Effector memory CD4-positive, alpha-beta T cell (primary cell): Measurements from ENCODE around the gene ZNF483.
A peak's percentile ranks its signal among the peaks of the same experiment; 100 is the strongest.

Experiments used
- DNase-seq, 3 donors: peaks; one replicate each; pipeline ENCODE4 v3.0.0-alpha.2; 2020
- H3K27ac ChIP-seq: 2 replicates; pipeline ENCODE4 v1.7.0; 2013; ENCODE audit warnings: mild to moderate bottlenecking, low read length, moderate library complexity; ENCODE audit not compliant: insufficient read depth, poor library complexity, severe bottlenecking
- H3K27me3 ChIP-seq: replicated peaks from 2 replicates; pipeline ENCODE4 v1.7.0; 2013; ENCODE audit warnings: mild to moderate bottlenecking, low read length; ENCODE audit not compliant: insufficient read depth, control insufficient read depth, poor library complexity, severe bottlenecking
- H3K36me3 ChIP-seq: 2 replicates; pipeline ENCODE4 v1.7.0; 2013; ENCODE audit warnings: mild to moderate bottlenecking, low read length, moderate library complexity; ENCODE audit not compliant: control insufficient read depth, insufficient read depth
- H3K4me1 ChIP-seq: 2 replicates; pipeline ENCODE4 v1.7.0; 2013; ENCODE audit warnings: low read length, mild to moderate bottlenecking; ENCODE audit not compliant: control insufficient read depth, insufficient read depth, poor library complexity, severe bottlenecking
- H3K4me3 ChIP-seq: 2 replicates; pipeline ENCODE4 v1.7.0; 2013; ENCODE audit warnings: low read length, low read depth, mild to moderate bottlenecking; ENCODE audit not compliant: insufficient read depth, poor library complexity, severe bottlenecking
- H3K9me3 ChIP-seq: 2 replicates; pipeline ENCODE4 v1.7.0; 2013; ENCODE audit warnings: mild to moderate bottlenecking, low read length, moderate library complexity; ENCODE audit not compliant: control insufficient read depth

ZNF483 gene

GRCh38 chr9:111582888-111583287 is 57.9 kb downstream of the ZNF483 start:
- no peak overlapping the region for H3K4me3 ChIP-seq
- DNase-seq: no peak
- no peak overlapping the region for H3K27ac ChIP-seq
- no peaks in the 10 kb centered on the region for H3K27me3 ChIP-seq
- no peaks in the 10 kb centered on the region for H3K36me3 ChIP-seq
- H3K4me1 ChIP-seq: no peaks in the 10 kb centered on the region
- H3K9me3 ChIP-seq: no peaks in the 10 kb centered on the region

- Histone ChIP-seq H3K27ac (no peak overlapping the region), H3K9me3 (no peaks in the 10 kb centered on the region), H3K4me3 (no peak overlapping the region), H3K27me3 (no peaks in the 10 kb centered on the region), H3K36me3 (no peaks in the 10 kb centered on the region), H3K4me1 (no peaks in the 10 kb centered on the region)
- no peak for DNase-seq
These were observed 61.4 kb downstream of the ZNF483 start for GRCh38 chr9:111586378-111586777.

GRCh38 chr9:111588846-111589245 is 63.9 kb downstream of the ZNF483 start:
- no peaks in the 10 kb centered on the region for H3K27me3 ChIP-seq
- no peak for DNase-seq
- H3K36me3 ChIP-seq: no peaks in the 10 kb centered on the region
- no peaks in the 10 kb centered on the region for H3K4me1 ChIP-seq
- H3K9me3 ChIP-seq: no peaks in the 10 kb centered on the region
- H3K4me3 ChIP-seq: no peak overlapping the region
- H3K27ac ChIP-seq: no peak overlapping the region

GRCh38 chr9:111597852-111598732 is 73.1 kb downstream of the ZNF483 start:
- Histone ChIP-seq H3K9me3 (no peaks in the 10 kb centered on the region), H3K27ac (no peak overlapping the region), H3K4me3 (peak overlapping the region; percentile 71), H3K4me1 (peaks cover 16% of the 10 kb centered on the region), H3K27me3 (peaks cover 10% of the 10 kb centered on the region), H3K36me3 (no peaks in the 10 kb centered on the region)
- peak; percentile 16 to 38 (median 37) for DNase-seq

GRCh38 chr9:111598733-111599091 is 73.7 kb downstream of the ZNF483 start:
- Histone ChIP-seq H3K27ac (no peak overlapping the region), H3K27me3 (peaks cover 10% of the 10 kb centered on the region), H3K4me3 (peak overlapping the region; percentile 71), H3K36me3 (no peaks in the 10 kb centered on the region), H3K4me1 (peaks cover 16% of the 10 kb centered on the region), H3K9me3 (no peaks in the 10 kb centered on the region)
- DNase-seq: no peak

GRCh38 chr9:111599092-111599954 is 74.3 kb downstream of the ZNF483 start, which contains the start of gene PTGR1:
PTGR1 (minus strand) TSS chr9:111599647; CDS start chr9:111597422, 2,225 bp downstream.
- Histone ChIP-seq H3K36me3 (no peaks in the 10 kb centered on the region), H3K9me3 (no peaks in the 10 kb centered on the region), H3K27me3 (peaks cover 10% of the 10 kb centered on the region), H3K27ac (no peak within 1 kb of the TSS), H3K4me1 (peaks cover 16% of the 10 kb centered on the region), H3K4me3 (peak within 1 kb of the TSS; percentile 71)
- no peak for DNase-seq

GRCh38 chr9:111599955-111600343 is 75.0 kb downstream of the ZNF483 start:
- Histone ChIP-seq H3K36me3 (no peaks in the 10 kb centered on the region), H3K9me3 (no peaks in the 10 kb centered on the region), H3K27me3 (peaks cover 10% of the 10 kb centered on the region), H3K27ac (no peak overlapping the region), H3K4me1 (peaks cover 16% of the 10 kb centered on the region), H3K4me3 (peak overlapping the region; percentile 71)
- DNase-seq: no peak

GRCh38 chr9:111601237-111602018 is 76.4 kb downstream of the ZNF483 start:
- H3K4me3 ChIP-seq: no peak overlapping the region
- peaks cover 10% of the 10 kb centered on the region for H3K27me3 ChIP-seq
- no peak for DNase-seq
- no peaks in the 10 kb centered on the region for H3K36me3 ChIP-seq
- H3K27ac ChIP-seq: no peak overlapping the region
- no peaks in the 10 kb centered on the region for H3K9me3 ChIP-seq
- peaks cover 16% of the 10 kb centered on the region for H3K4me1 ChIP-seq

GRCh38 chr9:111603041-111603440 is 78.1 kb downstream of the ZNF483 start:
- no peak overlapping the region for H3K27ac ChIP-seq
- H3K9me3 ChIP-seq: no peaks in the 10 kb centered on the region
- no peaks in the 10 kb centered on the region for H3K36me3 ChIP-seq
- peaks cover 10% of the 10 kb centered on the region for H3K27me3 ChIP-seq
- H3K4me1 ChIP-seq: peaks cover 14% of the 10 kb centered on the region
- no peak overlapping the region for H3K4me3 ChIP-seq
- DNase-seq: no peak
